Activated CD4-positive, alpha-beta T cell treated with anti-CD3 and anti-CD28 coated beads, Interleukin-2, Interleukin-6, amounts not matched to agents 100 ng/mL and 50 ng/mL, durations not matched to agents 16 hours and 8 hours (primary cell): ENCODE measurements around the gene MDN1.

Experiments used
- DNase-seq: peaks from one replicate; pipeline ENCODE4 v3.0.0-alpha.2; 2020

The MDN1 gene

DNA sequence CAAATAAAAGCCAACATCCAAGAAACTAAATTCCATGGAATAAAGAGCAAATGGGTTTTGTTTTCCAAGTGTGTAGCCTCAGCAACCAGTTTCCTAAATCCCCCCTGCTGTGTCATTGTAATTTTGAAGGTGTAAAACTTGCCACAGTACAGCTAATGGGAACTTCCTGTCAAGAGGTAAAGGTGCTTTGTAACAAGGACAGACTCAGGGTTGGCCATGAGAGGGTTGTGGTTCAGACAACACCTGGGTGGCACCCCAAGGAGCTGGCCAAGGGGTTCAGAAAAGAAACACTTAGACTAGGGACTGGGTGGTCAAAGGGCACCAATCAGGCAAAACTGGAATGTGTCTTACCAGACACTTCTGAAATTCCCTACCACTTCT is 128.7 kb downstream of the MDN1 start:
- DNase-seq = no peak

DNA sequence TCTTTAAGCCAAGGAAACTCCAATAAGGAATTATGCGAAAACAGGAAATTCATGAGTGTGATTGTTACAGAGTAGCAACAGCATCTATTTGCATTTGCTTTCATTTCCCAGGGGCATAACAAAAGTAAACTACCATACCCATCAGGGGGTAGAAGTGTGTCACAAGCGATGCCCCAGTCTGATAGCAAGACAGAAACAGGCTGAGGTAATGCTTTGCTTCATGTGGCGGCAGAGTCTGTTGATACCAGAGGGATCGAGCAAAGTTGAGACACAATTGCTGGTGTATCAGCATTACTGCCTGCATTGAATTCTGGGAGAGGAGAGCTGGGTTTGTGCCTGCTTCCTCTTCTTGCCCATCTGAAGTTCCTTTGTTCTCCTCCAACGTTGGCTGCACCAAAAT is 129.9 kb downstream of the MDN1 start:
- no peak for DNase-seq

DNA sequence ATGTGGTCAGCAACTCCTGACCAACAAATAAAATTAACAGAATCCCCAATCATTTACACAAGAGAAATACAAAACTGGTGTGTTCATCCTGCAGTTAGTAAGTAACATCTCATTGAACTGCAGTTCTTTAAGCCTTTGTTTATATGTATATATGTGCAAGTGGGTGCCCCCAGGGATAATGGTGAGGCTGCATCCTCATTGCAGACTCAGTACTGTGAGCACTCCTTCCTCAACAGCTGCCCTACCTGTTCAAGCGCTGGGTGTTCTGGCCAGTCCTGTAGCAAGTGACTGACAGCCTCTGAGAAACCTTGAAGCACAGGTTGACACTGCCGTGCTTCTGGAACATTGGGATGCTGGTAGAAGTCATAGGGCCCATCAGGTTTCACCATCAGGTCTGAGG is 131.3 kb downstream of the MDN1 start:
- no peak for DNase-seq

DNA sequence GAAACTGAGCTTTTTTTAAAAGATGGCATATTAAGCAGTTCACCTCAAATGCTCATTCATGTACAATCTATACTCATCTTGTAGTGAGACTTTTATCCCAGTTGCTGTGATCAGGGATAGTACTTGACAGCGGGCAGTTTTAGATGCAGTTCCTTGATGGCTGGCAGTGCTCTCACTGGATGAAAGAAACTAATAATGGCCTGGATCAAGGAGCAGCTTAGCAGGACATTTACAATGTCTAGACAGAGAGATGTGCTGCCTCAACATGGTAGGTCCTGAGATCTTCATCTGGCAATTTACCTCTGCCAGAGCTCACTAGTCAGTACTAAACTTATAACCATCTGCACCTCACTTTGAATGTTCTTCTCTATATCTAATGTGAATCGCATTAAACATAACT is 134.3 kb downstream of the MDN1 start:
- no peak for DNase-seq

DNA sequence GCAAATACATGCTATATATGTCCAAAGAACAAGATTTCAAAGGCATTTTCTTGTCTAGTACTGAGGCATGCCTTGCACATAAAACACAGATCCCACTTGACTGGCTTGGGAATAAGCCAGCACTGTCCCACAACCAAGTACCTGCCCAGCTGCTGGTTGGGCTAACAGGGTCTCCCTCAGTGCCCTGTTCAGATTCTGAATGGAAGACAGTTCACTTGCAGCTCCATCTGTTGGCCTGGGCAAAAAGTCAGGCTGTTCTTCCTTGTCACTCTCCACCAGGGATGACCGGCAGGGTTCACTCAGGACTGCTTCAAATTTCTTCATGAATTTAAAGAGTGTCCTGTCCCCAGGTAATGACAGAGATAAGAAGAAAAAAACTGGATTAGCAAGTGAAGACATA is 136.6 kb downstream of the MDN1 start:
- DNase-seq = no peak

DNA sequence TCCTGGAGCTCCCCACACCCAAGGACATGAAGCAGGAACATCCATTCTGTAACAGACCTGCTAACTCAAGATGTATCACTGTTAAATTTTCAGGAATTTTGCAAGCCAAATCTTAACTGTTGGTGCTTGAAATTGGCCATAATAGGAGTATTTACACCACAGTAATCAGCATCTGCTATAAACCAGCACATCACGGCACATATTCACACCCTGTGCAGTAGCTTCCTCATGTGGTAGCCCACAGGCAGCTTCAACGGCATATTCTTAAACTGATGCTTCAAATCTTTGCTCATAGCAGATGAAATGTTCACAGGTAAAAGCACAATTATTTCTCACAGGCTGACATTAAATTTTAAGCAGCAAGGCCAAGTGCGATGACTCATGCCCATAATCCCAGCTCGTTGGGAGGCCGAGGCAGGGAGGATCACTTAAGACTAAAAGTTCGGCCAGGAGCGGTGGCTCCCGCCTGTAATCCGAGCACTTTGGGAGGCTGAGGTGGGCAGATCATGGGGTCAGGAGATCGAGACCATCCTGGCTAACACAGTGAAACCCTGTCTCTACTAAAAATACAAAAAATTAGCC is 137.5 kb downstream of the MDN1 start:
- no peak for DNase-seq

DNA sequence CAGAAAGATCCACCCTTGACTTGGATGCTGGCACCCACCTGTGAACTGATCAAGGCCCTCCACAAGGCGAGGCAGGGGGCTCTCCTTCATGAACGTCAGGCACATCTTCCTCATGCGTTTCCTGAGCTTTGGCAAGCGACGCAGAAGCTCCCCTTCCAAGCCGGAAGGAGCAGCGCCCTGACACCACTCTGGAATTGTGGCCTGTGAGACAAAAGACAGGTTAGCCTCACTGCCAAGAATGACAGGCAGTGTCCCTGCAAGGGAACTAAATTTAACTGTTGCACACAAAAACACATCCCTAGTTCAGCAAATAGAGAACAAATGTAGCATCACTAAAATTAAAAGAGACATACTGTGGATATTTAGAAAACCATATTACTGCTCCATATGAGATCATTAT is 139.0 kb downstream of the MDN1 start:
- DNase-seq = no peak

DNA sequence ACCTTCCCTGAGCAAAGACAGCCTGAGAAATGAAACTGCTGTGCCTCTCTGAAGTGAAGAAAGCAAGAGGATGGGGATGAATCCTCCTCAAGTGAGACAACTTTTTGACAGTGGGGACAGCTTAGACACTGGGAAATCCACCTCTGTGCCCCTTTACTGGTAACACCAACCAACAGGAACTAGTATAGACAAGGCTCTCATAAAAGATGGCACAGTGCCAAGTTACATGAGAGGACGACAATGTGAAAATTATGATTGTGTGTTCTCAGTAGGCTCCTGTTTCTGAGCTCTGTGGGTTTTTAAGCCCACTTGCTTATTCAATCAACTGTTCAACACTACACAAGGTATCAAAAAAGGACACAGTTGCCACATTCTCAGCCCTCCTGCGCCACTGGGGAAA is 139.4 kb downstream of the MDN1 start:
- DNase-seq = no peak

DNA sequence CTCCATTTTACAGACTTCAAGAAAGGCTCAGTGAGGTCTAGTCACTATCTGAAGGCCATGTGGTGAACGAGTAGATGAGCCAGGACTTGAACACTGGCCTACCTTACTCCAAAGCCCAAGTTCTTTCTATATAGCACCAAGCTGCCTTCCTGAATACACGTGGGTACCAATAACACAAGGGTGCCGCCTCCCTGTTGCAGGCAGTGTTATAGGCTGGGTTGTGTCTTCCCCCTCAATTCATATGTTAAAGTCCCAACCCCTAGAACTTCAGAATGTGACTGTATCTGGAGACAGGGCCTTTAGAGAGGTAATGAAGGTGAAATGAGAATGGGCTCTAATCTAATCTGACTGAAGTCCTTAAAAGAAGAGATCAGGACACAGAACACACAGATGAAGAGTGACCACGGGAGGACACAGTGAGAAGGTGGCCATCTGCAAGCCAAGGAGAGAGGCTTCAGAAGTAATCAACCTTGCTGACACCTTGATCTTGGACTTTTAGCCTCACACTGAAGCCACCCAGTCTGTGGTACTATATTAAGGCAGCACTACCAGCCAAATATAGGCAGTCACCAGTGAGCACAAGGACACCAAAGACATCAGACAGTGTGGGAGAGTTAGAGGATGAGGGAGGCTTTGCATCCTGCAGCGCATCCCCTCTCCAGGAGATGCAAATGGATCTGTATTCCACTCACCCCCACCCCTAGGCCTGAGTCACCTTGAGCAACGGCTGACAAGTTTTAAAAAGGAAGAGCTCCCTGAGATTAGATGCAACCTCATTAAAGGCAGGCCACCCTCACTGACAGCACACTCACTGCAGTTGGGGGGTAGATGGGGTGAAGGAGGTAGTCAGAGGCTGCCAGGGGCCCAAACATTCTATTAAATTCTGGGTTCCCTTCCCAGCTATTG is 140.1 kb downstream of the MDN1 start:
- no peak for DNase-seq

DNA sequence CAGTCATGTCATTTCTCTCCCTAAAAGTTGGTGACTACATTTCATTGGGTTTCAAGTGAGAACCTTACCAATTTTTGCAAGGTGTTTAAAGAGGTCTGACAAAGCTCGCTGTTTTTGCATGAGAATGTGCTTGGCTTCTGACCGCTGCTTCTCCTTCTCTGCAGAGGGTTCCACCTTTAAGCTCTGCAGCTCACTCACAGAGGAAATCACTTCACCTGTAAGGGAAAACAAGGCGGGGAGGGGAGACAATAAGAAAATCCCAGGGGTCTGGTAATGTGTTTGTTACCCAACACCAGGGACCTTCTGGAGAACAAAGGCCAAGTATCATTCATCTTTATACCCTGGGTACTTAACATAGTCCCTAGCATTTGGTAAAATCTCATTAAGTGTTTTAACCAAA is 141.1 kb downstream of the MDN1 start:
- DNase-seq = no peak

DNA sequence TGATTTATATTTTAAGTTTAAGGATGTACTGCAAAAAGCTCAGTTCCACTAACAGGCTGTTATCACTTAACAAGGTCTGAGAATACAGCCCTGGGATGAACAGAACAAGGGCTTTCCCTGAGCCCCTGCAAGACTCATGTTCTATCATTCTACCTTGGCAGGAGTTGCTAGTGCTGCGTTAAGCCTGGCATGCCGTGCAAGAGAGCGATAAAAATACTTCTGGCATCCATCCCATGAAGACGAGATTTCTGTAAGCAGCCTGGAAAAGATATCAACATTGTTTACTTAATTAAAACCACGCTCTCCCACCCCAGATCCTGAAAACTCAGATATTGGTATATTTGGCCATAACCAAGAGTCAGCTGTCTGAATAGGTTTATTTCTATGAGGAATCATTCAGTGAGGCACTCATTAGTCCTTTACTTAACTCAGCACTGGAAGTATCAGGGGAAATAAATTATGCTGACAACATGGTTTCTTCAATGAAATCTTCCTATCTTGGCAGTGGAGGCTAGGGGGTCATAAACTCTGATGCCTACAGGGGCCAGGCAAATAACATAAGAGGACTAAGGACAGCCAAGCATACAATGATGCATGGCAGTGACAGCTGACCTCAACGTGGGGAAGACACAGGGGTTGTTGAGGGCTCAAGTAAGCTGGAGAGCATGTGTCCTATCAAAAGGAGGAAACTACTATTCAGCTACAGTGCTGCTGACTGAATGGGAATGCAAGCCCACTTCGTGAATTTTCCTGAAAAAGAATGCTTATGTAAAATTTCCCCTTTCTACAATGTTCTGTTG is 143.4 kb downstream of the MDN1 start:
- no peak for DNase-seq

DNA sequence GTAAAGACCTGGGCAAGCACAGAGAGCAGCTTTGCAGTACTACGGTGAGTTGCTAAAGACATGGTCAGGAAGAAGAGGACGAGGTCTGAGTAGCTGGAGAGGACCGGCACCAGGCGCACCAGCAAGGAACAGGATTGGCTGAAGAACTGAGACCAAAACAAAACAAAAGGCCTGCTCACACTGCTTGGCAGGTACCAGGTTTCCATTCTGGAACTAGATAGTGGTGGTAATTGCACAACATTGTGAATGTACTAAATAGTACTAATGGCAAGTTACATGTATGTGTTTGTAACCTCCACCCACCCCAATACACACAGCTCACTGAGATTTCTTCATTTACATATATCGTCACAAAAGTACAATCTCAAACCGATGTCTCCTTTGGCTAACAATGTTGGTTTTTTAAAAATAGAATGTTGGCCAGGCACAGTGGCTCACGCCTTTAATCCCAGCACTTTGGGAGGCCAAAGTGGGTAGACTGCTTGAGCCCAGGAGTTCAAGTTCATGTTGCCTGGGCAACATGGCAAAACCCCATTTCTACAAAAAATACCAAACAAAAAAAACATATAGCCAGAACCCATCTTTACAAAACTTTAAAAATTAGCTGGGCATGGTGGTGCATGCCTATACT is 148.5 kb downstream of the MDN1 start:
- no peak for DNase-seq

DNA sequence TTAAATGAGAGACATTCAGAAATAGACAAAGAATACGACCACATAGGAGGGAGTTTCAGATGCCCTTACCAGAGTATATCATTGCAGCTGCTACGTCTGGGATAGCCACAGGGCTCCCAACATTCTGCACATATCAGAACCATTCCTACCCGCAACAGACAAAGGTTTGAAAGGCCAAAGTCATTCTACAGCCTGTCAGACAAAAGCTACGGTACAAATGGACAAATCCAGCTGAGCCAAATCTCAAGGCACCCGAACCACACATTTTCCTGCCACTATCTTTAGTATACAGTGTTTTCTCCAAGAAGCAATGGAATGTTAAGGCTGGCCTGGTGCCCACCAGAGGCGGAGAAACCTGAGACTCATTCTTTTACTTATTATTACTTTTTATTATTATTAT is 150.6 kb downstream of the MDN1 start:
- DNase-seq = no peak

DNA sequence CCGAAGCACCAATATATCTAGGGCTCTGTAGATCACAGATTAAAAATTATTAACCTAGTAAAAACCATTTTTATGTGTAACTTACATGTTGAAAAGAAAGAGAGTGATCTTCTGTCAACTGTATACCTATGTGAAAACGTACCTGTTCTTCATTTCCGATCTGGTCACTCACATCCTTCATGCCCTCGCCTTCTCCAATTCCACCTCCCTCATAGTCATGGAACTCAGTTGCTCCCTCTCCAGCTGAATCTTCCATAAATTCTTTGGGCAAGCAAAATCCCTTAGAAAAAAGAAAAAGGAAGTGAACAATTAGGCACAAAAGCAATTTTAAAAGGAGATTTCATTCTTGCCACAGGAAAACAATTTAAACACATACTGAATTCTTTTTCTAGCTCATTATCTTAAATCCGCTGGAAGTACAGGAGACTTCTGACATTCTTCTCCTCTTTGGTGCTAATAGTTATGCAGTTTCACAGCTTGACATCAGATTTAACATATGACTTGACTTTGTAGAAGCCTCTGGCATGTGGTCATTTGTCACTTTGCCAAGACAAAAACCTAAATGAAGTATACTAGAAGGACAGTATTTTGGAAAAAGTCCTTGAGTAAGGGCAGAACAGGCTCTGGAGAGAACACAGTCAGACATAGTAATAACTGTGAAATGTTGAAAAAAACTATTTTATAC is 151.6 kb downstream of the MDN1 start:
- DNase-seq = no peak

DNA sequence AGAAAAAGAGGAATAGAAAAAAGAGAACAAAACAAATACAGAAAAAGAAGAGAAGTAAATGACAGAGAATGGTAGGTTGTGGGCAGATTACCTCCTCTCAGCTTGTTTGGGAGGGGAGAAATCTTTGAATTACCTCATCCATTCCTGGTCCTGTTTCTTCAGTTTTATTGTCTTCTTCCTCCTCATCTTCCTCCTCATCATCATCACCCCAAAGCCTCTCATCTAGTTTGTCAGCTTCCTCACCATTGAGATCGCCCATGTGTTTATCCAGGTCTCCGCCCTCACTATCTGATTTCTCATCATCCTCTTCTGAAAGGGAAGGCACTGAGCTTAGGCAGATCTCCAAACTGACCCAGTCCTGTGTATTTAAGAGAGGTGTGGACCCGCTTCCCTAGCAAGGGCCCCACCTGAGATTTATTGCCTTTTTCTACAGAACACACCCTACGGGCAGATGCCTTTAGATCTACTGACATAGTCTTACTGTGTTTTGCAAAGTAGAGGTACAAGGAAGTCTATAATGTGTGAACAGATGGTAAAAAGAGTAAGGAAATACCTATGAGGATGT is 156.9 kb downstream of the MDN1 start:
- DNase-seq = no peak

DNA sequence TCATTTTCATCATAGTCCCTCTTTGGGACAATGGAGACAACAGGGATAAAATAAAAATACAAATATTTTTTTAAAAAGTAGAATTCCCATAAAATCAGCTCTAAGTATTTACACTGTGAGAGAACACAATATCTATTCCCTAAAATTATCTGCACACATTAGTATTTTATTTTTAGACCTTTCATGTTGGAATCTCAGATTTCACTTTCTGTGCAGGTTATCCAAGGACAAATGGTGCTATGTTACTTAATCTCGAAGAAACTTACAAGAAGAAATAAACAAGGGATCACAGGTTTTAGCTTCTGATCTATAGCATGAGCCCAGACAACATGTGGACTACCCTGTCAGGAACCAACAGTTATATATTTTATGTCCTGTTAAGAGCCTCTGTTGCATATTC is 158.0 kb downstream of the MDN1 start:
- DNase-seq = no peak

DNA sequence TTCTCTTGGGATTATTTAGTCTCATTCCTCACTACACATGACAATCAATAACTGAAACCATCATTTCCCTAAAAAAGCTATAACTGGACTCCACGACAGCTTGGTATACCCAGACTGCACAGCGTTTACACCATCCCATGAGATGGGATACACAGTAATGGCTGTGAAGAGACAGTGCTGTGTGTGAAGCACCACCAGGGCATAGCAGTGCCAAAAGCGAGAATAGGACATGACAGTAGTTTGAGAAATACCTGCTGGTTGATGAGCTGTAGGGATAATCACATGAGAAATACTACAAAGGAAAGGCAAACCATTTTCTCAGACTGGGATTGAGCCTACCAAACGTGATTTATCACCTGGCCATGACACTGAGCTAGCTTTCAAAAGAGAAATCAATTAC is 158.6 kb downstream of the MDN1 start:
- no peak for DNase-seq

DNA sequence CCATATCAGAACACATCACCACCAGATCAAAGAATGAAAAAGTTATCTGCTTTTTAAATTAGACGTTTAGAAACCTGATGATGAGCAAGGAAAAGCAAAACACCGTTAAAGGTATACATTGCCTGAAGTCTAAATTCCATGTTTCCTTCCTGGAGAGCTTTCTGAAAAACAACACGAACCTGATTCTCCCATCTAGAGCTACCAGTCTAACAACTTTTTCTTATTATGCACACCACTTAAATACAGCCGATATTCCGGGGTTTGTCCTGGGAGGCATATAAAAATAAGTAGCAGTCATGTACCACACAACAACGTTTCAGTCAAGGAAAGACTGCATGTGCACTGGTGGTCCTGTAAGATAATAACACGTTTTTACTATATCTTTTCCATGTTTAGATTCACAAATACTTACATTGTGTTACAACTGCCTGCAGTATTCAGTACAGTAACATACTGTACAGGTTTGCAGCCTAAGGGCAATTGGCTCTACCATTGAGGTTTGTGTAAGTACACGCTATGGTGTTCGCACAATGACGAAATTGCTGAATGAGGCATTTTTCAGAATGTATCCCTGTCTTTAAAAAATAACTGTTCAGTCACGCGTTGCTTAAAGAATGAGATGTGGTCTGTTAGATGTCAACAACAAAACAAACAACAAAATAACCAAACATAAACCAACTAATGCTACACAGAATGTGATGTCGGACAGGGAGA is 162.0 kb downstream of the MDN1 start:
- no peak for DNase-seq

DNA sequence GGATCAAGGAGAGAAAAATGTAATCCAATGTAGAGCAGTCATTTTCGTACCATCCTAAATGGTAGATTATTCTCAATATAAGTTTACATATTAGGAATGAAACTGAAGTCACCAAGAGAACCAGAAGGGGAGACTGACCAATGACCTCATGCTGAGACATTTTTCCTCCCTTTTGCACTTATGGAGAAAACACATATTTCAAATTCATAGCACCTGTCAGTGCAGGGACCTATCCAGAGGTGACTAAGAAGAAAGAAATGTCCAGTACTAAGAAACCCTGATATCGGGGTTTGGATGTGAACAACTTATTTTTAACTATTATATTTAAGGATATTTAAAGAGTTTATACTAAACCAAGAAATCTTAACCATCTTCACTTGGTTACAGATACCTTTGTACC is 164.5 kb downstream of the MDN1 start:
- DNase-seq = no peak

DNA sequence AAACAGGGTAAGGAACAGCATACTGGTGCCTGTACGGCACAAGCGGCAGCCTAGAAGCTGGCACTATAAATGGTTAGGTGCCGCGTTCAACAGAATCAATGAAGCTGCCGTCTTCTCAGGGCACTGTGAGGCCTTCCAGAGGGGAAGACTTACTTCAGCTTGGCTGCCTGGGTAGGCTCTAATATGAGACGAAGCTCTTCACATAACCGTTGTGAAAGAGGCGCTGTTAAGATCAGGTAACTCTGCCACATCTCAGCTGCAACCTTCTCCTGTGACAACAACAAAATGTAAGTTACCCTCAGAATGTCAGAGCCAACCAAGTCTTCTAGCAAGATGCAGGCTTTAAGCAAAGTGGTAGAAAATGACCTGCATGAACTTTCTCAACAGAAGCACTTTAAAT is 169.0 kb downstream of the MDN1 start:
- no peak for DNase-seq

DNA sequence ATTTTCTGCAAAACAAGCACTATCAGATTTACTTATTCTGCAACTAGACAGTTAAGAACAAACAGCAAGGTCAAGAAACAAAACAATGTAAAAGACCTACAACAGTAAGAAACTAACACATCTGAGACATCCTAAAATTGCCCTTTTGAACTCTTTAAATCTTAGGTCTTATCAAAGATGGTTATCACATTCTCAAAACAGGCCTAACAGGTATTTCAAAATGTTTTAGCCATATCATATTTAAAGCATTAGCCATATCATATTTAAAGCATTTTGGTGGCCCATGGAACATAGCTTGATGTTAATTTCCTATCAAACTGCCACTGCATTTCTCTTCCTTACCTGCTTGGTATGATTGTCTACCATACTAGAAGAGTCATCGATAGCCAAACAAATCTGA is 169.9 kb downstream of the MDN1 start:
- DNase-seq = no peak

DNA sequence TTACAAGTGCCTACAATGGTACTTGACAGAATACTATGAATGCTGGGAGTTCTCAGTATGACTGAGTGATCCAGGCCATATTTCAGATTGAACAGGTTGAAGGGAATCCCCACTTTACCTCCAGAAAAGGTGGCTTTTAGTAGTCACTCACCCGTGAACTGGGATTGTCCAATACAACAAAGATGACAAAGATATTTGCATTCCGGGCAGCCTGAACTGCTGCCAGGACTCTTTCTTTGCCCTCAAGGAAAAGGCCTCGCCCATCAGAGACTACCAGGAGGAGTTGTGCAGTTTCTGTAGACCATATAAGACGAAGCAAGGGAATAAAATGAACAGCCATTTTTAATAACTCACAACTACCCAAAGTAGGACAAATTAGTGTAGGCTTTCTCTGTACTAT is 174.7 kb downstream of the MDN1 start:
- no peak for DNase-seq
